NCI-H1105 (cell line): ENCODE measurements around the gene CBLC.

Source experiments
- DNase-seq: peaks from one replicate; lab custom pipeline; 2025; lab: John Stamatoyannopoulos, UW

The CBLC gene

DNA sequence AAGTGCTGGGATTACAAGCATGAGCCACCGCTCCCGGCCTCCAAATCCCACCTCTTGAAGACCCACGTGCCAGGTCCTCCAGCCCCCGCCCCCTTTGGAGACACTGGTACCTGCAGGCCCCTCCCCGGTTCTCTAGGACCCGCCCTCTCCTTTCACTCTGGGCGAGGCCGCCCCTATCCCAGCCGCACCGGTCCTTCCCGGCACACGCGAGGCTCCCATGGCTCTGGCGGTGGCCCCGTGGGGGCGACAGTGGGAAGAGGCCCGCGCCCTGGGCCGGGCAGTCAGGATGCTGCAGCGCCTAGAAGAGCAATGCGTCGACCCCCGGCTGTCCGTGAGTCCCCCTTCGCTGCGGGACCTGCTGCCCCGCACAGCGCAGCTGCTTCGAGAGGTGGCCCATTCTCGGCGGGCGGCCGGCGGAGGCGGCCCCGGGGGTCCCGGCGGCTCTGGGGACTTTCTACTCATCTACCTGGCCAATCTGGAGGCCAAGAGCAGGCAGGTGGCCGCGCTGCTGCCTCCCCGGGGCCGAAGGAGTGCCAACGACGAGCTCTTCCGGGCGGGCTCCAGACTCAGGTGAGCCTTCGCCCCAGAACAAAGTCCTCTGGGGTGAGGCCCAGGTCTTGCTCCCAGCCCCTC, at the start of gene CBLC:
TSS of gene CBLC (plus strand) at position 176 of the 633 bp plus-strand sequence. CDS start at position 218, 42 bp downstream.
- no peak for DNase-seq

GRCh38 chr19:44728178-44728577, 49.5 kb upstream of the CBLC start:
- no peak for DNase-seq

GRCh38 chr19:44729516-44730033, 48.1 kb upstream of the CBLC start:
- DNase-seq = no peak

GRCh38 chr19:44731081-44731480, 46.6 kb upstream of the CBLC start:
- no peak for DNase-seq

DNA sequence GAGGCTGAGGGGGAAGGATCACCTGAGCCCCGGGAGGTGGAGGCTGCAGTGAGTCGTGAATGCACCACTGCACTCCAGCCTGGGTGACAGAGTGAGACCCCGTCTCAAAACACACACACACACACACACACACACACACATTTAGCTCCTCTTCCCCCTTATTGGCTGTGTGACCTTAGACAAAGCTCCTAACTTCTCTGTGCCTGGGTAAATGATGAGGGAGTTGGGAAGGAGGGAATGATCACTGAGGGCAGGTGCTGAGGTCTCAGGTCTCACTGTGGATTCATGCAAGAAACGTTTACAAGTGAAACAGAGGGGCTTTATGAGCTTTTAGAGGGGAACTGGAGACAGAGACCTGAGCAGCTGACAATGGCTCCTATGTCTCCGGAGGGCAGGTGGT, 46.1 kb upstream of the CBLC start:
- DNase-seq = no peak

DNA sequence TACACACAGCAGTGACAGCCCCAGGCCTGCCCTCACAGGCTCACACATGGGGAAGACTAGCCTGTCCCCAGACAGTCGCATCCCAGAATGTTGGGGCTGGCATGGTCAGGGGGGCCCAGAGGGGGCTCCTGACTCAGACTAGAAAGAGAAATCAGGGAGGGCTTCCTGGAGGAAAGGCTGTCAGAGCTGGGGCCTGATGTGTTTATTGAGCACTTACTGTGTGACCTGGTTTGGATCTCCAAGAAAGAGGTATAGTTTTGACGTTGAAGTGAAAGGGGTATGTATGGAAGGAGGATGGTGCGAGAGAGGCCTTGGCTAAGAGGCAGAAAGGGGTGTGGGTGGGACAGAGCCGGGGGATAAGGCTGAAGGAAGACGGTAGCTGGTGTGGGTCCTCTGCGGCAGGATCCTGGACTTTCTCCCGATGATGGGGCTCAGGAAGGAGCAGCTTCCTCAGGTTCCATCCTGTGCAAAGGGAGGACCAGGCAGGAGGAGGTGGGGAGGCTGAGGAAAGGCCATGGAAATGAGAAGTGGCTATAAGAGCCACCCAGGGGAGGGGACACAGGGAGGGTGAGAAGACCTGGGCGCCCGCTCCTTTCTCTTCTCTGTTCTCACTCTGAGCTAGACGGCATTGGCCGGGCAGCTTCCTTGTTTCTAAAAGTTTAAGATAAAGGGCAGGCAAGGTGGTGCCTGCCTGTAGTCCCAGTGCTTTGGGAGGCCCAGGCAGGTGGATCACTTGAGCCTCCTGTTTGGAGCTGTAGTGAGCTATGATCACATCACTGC, 45.3 kb upstream of the CBLC start:
- DNase-seq = no peak

- no peak for DNase-seq
Observed at GRCh38 chr19:44734357-44734756, 43.3 kb upstream of the CBLC start.

DNA sequence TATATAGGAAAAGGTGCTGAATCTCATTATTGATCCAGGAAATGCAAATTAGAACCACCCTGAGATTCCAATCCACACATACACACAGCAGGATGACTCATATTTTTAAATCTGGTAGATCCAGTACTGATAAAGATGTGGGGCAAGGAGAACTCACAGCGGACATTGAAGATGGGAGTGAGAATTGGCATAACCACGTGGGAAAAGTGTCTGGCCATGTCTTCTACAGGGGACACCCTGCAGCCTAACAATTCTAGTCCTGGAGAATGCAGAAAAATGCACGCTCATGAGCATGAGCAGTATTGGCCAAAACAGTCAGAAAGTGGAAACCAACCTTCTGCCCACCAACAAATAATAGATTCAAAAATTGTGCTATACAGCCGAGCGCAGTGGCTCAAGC, 42.7 kb upstream of the CBLC start:
- no peak for DNase-seq

GRCh38 chr19:44737238-44738071, 40.2 kb upstream of the CBLC start:
- no peak for DNase-seq

DNA sequence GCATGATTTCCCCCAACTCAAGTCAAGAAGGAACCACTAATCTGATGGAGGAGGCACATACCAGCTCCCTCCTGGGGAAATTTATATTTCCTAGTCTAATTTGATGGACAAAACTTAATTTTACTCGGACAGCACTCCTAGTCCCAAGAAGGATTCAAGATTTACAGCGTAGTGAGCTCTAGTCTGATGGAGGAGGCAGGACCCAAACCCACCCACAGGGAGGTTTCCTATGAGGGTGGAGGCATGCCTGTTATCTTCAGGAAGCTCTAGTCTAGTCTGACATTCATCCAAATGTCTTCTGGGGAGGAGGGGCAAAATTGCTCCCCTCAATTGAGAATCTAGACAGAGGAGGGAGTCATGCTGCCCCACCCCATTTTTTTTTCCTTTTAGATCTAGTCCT, 39.6 kb upstream of the CBLC start:
- DNase-seq = no peak

- no peak for DNase-seq
Observed at GRCh38 chr19:44738603-44739558, 38.8 kb upstream of the CBLC start.

- no peak for DNase-seq
Observed at GRCh38 chr19:44740351-44740824, 37.3 kb upstream of the CBLC start.

DNA sequence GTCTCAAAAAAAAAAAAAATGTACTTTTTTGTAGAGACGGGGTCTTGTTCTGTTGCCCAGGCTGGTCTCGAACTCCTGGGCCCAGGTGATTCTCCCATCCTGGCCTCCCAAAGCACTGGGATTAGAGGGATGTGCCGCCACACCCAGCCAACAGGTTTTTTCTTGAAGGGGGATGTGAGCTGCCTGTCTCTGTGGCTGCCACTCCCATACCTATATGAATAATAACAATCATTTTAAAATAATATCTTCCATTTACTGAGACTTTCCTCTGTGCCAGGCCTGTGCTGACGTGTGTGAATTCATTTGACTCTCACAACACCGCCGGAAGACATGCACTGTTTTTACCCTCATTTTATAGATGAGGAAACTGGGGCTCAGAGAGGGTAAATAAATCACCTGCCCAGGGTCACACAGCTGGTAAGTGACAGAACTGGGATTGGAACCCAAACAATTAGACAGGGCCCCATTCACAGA, 36.4 kb upstream of the CBLC start:
- no peak for DNase-seq

- DNase-seq = peak; percentile 59
Observed at GRCh38 chr19:44741841-44742329, 35.8 kb upstream of the CBLC start.

- DNase-seq = no peak
Observed at GRCh38 chr19:44742330-44743061, 35.2 kb upstream of the CBLC start.

DNA sequence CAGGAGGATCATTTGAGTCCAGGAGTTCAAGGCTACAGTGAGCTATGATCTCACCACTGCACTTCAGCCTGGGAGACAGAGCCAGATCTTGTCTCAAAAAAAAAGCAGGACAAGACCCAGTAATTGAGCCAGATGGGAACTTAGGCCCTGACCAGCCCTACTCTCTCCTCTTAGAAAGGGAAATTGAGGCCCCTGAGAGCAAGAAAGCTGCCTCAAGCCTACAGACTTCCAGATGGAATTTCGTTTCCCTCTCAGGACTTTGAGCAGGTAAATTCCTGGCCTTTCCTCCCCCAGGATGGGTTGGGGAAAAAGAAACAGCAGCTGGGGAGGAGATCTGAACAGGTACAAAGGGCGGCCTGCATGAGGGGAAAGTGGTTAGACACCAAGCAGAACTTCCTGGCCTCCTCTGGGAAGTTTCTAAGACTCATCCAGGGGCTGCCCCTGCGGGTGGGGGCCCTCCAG, 32.8 kb upstream of the CBLC start:
- DNase-seq = no peak

- no peak for DNase-seq
Observed at GRCh38 chr19:44745341-44745831, 32.3 kb upstream of the CBLC start.

DNA sequence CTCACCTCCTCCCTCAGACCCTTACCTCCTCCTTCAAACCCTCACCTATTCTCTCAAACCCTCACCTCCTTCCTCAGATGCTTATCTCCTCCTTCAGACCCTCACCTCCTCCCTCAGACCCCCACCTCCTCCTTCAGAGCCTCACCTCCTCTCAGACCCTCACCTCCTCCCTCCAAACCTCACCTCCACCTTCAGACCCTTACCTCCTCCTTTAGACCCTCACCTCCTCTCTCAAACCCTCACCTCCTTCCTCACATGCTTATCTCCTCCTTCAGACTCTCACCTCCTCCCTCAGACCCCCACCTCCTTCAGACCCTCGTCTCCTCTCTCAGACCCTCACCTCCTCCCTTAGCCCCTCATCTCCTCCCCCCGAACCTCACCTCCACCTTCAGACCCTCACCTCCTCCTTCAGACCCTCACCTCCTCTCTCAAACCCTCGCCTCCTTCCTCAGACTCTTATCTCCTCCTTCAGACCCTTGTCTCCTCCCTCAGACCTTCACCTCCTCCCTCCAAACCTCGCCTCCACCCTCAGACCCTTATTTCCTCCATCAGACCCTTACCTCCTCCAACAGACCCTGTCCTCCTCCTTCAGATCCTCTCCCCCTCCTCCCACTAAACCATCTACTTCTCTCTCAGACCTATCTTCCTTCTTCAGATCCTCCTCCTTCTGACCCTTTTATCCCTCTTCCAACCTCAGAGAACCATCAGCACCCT, 31.6 kb upstream of the CBLC start:
- DNase-seq = no peak

- no peak for DNase-seq
Observed at GRCh38 chr19:44746616-44746945, 31.1 kb upstream of the CBLC start.
